Measurements from ENCODE around the gene INSYN2B.

GRCh38 chr5:169944922-169945680 lies 35.2 kb downstream of the INSYN2B start:
- no peak for TF ChIP-seq CTCF (IDR thresholded peaks at IDR 0.05; ENCODE audit: low read depth, low read length)
- TF ChIP-seq MAX (IDR thresholded peaks at IDR 0.05; ENCODE audit: low read depth, low read length), result no peak
- TF ChIP-seq MYC (IDR thresholded peaks at IDR 0.05; ENCODE audit: low read depth, low read length), result no peak
- TF ChIP-seq POLR2A (IDR thresholded peaks at IDR 0.05; ENCODE audit: extremely low read depth, insufficient read length), result no peak
